ENCODE results near the gene DISC1.
"Not testable (repeated sequence)": the region's sequence is repeated elsewhere in the genome, so short reads cannot be mapped to it uniquely, and the experiment has no call there.

DISC1 gene

DNA sequence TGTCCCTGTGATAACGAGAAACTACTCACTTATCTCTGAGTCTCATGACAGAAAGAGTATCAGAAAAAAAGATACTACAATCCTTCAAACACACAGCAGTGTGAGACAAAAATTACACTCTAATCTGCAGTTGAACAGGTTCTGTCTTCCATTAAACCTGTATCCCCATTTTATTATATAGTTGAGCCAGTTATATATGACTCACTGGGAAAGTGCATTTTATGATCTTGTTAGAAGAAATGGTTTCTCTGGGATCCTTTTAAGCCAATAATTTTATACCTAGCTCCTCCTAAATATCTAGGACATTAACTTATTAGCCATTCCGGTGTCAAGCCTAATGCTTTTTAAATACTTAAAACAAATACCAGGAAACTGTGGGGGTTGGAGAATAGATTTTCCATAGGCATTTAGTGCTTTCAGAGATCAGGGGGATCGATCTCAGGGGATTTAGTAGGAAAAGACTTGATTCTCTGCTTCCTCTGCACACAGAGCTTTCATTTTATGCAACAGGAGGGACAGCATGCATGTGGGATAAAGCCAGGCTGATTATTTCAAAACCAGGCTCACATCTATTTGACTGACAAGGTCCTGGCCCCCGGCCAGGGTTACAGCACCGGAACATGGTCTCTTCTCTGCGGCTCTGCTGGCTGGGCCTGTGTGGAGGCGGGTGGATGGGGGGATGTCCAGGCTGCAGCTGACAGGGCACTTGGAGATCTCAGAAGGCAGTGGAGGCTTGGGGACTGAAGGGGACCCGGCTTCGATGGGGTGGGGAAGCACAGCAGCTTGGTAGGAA is 310.6 kb downstream of the DISC1 start:
- no peak for FAIRE-seq

DNA sequence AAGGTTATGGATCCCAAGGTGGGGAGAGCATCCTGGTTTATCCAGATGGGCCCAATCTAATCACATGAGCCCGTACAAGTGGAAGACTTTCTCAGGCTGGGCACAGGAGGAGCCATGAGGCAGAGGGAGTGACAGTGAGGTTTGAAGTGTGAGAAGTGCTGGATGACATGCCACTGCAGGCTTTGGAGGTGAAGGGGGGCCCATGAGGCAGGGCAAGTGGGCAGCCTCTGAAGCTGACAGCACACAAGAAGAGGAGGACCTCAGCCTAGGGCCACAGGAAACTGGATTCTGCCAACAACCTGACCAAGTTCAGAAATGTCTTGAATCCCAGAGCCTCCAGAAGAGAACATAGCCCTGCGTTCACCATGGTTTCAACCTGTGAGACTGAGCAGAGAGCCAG is 311.6 kb downstream of the DISC1 start:
- no peak for FAIRE-seq

DNA sequence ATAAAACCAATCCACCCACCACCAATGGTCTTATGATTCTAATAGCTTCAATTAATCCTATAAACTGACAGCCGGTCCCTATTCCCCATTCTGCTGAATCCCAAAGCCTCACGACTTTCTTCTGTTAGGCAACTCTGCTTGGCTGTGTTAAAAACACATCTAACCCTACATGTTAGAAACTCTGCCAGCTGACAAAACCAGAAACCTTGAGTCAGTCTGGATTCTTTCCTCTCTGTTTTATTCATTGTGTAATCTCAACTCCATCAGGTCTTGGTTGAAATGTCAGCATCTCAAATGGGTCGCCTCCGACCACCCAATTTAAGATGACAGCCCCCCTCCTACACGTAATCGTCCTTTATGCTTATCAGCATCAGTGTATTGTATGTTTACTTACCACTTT is 312.1 kb downstream of the DISC1 start:
- FAIRE-seq: no peak

DNA sequence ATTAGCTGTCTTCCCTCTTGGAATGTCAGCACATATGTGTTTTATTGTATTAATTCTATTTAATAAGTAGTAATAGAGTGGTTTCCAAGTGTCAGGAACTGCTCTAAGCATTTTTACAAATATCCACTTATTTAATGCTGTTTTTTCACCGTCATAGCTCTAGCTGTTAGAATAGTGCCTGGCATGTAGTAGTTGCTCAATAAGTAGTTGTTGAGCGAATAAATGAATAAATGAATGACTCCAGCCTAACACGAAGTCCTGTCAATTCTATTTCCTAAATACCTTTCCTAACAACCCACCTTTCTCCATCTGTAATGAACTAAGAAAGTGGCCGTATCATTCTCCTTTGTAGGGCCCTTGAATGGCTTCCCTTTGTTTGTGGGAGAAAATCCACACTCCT is 312.5 kb downstream of the DISC1 start:
- no peak for FAIRE-seq

DNA sequence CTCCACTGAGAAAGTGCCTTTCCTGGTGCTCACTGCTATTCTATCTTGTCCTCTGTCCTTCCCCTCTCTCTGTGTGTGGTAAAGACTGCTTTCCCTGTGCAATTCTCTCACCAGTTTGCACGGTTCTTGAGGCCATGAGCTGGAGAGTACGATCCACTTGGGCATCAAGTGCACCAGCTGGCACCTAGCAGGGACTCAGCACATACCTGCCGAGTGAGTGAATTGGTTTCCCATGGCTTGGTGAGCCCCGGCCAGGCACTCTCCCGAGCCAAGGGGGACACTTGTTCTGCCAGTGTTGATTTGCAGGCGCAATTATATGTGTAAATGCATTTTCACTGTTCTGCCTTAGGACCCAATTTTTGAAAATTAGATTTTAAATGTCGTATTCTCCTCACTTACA is 313.5 kb downstream of the DISC1 start:
- FAIRE-seq: no peak

DNA sequence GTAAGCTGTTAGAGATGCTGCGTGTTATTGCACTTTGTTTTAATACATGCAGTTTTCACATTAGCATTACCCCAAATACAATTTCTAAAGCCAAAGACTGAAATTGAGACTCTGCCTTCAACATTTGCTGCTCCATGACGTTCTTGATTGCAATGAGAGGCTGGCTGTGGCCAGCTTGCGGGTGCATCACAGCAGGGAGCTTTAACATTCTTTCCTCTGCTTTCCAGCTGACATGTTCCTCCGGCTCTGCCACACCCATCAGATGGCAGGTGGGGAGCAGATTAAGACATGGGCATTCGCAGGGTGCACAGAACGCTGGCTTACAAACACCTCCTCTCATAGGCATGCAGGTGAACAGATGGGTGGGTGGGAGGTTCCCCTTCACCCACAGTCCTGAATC is 314.1 kb downstream of the DISC1 start:
- FAIRE-seq: no peak

DNA sequence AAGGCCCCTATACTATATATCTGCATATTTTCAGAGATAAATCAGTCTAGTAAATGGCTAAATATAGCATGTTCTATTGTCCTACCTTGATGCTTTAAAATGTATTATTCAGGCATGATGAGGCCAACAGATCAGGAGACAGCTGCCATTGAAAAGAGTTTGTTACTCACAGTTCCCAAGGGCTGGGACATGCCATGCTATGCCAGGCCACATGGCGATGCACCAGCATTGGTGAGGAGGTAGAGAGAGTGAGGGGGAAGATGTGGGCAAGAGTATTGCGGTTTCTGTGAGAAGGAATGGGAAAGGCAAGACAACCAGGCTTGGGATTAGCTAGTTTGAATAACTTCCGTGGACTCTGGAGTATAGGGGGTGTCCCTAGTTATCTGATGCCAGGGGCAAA is 316.5 kb downstream of the DISC1 start:
- FAIRE-seq: no peak

DNA sequence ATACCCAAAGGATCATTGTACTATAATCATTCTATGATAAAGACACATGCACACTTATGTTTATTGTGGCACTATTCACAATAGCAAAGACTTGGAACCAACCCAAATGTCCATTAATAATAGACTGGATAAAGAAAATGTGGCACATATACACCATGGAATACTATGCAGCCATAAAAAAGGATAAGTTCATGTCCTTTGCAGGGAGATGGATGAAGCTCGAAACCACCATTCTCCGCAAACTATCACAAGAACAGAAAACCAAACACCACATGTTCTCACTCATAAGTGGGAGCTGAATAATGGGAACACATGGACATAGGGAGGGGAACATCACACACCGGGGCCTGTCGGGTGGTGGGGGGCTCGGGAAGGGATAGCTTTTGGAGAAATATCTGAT is 321.5 kb downstream of the DISC1 start:
- FAIRE-seq: not testable (repeated sequence)

DNA sequence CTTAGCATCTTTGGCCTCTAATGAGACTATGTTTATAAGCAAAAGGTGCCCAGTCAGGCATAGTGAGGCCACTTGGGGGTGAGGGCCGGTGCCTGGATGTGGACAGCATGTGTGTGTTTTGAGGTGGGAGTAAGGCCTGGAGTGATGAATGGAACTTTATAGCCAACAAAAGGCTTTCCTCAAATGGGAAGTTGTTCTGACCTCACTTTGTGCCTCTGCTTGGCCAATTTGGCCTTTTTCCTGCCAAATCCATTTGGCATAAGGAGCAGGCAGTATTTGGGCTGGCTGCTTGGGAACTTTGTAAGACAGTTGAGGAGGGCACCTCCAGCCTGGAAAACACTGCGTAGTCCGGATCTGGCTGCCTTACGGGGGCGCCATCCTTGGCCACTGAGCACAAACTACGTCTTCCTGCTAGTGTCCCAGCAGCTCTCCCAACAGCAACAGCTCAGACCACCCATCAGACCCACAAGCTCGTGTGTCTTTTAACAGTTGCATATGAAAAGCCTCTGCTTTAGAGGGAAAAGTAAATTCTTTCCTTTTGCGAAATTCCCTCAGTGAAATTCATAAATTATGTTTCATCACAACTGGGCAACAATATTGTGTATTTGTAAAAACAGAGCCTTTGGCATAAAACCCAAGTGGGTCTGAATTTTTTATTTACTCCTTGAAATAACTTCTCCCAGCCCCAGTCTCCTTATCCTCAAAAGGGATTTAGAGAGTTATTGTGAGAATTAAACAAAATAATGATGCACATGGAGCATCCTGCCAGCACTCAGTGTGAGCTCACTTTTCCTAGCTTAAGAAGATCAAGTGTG is 322.9 kb downstream of the DISC1 start:
- no peak for FAIRE-seq

DNA sequence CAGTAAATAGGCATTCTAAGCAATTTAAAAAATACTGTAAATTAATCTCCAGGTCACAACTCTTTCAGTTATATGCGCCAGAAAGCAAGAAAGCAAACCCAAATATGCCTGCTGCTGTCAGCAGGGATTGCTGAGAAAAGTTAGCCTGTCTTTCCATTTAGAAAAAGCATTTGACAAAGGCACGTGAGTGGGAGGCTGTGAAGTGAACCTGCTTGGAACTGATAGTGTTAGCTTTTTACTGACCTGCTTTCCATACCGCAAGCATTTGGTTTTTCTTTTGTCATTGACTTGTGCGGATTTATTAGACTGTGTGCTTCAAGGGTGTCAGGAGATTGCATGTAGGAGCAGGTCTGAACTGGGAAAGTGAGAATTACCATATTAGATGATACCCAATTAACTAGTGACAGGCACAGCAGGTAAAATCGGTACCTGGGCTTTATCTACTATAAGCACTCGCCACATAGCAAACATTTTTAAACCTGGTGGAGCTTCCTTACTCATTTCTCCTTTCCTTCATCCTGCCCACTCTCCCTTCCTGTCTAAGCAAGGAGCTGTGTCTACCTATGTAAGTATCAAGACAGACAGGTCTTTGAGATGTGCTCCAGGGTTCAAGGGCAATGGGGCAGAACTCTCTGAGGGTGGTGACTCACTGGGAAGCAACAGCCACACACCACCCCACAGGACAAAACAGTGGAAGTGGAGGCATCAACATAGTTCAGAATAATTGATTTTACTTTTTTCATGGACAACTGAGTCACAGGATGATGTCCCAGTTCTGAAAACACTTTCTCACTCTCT is 323.9 kb downstream of the DISC1 start:
- FAIRE-seq: no peak

DNA sequence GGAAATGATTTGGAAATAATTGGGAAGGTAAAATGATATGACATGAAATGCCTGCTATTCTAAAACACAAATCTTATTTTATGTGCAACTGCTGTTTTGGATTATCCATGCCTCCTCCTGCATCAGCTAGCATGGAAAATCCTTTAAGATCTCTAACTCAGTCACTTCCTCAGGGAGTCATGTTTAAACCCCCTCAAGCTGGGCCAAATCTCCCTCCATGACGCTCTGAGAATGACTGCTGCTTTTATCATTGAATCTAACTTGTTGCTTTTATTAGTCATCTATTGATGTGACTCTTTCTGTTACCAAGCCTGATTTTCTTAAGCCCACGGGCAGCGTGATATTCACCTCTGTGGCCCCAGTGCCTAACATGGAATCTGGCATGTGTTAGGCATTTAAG is 324.8 kb downstream of the DISC1 start:
- no peak for FAIRE-seq

DNA sequence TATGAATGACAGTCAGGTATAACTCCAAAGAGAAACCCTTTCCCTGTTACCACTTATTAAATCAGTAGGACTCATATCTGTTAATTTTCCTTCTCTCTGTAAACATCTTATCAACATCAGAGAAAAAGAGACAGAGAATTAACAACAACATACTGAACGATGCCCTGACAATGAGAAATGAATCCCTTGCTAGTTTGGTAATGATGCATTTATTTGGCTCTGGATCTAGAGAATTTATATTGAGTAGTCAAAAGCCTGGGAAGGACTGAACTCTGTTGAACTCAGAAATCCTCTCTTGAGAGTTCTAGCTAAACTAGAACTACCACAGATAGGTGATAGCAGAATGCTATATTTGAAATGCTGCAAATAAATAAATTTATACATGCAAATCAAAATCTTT is 325.6 kb downstream of the DISC1 start:
- no peak for FAIRE-seq

DNA sequence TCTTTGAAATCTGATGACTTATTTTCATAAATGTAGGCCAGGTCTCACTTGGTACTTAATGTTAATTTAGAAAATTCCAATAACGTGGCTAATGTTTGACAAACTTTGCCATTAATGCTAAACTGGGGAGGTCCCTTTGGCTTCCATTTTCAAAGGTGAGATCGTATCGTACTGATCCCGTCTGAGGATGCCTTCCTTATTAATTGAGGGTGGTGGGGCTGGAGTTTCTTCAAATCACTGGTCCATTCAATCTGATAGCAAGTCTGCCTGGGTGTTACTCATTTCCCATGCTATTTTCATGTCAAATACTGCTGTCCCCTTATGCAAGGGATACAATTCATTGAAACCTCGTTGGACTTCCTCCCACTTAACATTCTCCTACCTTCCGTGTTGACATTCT is 327.1 kb downstream of the DISC1 start:
- FAIRE-seq: no peak

DNA sequence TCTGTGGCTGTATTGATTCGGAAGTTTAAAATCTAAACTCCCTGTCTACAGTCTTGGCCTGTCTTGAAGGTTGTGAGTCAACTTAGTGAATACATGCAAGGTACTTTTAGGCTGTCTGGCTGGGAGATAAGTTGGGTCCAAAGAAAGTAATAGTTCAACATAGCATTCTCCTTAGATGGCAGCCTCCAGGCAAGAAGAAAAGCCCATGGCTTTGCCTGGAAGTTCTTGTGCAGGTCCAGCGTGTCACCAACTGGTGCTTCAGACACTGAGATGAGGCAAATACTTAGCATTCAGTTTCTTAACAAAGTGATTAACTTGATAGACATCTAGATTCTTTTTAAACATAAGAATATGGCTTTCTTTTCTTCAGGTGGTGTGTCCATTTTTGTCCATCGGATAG is 328.2 kb downstream of the DISC1 start:
- FAIRE-seq: no peak

DNA sequence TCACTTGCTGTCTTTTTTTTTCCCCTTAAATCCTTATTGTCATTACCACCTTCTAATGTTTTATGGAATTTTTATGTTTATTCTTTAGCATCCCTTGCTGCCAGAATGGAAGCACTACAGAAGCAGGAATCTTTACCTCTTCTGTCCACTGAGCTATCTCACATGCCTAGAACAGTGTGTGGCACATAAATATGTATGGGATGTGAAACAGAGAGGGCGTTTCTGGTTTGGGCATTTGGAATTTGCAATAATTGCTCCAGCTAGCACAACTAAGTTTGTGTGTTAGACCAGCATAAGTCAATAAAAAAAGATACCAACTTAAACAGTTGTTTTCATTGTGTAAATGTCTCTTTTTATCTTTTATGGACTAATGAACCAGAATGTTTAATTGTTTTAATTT is 330.8 kb downstream of the DISC1 start:
- no peak for FAIRE-seq

DNA sequence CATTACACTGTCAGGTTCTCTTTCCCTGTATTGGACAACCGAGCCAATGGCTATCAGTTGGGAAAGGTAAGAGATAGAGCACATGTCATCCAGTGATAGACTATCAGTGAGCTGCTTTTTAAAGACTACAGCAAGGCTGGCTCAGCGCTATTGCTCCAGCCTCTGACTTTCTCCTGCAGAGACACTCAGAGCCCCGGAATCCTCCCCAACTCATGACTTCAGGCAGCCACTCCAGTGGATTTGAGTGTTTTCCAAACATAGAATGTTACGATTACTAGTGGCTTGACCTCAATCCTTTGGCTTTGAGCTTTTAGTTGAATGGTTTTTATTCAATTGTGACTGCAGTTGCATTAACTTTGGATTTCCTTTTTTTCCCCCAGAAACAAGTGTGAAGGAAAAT is 331.9 kb downstream of the DISC1 start:
- FAIRE-seq: no peak

DNA sequence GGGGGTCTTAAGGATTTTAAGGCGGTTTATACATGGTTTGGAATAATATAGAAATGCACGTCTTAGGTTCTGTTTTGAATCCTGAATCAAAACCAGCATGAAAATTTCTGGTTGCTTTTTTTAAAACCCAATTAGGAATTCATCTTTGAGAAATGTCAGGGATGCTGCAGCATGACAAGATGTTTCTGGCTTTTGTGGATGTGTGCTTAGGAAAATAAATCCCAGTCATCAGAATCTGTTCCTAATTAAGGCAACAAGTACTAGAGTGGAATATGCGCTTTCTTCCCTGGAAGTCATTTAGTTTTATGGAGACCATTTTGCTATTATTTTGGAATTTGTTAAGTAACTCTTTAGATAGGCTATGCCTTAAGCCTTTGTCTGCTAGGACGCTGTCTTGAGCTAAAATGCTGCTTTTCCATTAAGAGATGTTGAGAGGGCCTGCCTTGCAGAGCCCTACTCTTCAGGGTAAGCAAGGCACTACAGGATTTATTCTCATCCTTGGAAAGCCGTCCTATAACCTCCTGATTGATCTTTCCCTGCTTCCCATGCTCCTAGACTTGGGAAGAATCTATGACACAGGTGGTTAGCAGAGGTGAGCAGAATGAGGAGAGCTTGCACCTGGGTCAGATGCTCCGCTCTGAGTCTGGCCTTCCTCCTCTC is 332.8 kb downstream of the DISC1 start:
- no peak for FAIRE-seq

DNA sequence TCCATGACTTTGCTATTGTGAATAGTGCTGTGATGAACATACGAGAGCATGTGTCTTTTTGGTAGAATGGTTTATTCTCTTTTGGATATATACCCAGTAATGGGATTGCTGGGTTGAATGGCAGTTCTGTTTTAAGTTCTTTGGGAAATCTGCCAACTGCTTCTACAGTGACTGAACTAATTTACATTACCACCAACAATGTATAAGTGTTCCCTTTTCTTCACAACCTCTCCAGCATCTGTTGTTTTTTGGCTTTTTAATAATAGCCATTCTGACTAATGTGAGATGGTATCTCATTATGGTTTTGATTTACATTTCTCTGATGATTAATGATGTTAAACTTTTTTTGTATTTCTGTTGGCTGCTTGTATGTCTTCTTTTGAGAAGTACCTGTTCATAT is 335.2 kb downstream of the DISC1 start:
- FAIRE-seq: peak; percentile 88

DNA sequence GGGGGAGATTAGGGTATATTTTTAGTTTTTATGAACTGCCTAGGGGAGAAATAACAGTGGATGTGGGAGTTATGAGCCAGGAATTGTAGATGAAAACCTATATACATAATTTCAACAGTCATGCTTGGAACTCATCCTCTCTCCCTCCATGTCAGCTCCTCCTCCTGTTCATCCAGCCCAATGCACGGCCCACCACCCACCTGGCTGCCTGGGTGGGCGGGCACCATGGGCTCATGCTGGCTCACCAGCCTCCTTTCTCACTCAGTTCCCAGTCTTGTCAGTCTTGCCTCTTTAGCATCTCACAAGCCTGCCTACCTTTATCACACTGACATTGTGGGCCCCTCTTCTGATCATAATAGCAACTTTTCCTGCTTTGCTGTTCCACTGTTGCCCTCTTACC is 336.0 kb downstream of the DISC1 start:
- FAIRE-seq: no peak

DNA sequence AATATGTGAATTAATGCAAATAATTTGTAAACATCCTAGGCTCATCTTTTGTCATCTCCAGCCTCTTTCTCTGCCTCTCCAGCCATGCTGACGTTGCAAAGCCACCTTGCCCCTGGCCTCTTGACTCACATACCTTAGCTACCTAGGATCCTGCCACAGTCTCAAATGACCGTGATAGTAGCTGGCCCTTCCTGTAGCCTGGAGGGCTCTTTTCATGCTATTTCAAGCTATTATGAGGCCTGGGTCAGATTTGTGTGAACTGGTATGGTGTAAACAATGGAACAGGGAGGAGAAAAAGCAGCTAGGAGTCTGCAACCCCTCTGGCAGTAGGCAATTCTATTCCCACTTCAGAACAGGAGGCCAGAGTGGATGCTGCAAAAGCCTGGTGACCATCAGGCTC is 337.7 kb downstream of the DISC1 start:
- FAIRE-seq: no peak

DNA sequence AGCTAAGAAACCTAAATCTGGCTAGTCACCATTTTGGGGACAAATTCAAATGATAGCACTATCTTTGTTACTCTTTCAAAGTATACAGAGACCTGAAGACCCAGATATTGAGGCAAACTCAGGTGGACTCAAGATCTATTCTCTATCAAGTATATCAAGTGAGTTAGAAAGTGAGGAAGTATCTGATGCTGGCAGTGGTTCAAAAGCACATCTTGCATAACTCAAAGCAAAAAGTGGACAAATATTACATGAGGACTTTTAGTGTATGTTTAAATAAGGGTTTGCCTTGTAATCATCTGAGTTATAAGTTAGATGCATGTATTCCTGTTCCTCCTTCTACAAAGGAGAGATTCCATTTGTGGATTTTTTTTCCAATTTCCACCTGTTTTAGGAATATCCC is 338.4 kb downstream of the DISC1 start:
- no peak for FAIRE-seq

DNA sequence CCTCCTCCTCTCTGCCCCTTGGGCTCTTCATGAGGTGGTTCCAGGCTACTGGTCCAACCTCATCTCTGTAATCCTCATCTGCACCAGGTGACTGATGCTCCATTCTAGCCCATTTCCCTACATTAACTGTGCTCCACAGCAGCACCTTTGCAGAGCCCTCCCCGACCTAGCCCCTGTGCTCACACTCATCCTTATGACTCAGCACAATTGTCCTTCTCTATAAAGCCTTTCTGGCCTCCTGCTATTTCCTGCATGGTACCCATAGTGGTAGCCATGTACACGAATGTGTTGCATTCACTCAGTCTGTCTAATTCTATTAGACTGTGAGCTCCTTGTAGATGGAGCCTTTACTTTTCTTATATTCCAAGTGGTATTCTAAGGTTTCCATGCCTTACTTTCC is 339.0 kb downstream of the DISC1 start:
- no peak for FAIRE-seq

DNA sequence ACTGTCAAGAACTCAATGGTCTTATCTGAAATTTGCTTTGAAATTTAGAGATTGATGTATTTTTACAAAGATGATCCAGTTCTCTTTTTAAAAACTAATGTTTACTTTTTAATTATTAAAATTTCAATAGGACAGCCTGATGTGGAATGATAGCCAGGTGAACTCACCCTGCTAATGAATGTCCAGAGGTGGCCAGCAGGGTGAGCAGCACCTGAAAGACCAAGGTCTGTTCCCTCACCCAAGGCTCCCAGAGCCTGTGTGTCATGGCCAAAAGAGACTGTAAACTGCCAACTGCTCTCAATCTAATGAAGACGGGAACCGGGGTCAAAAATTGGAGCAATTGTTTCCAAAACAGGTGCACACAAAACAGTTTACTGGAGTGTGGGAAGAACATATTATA is 340.4 kb downstream of the DISC1 start:
- no peak for FAIRE-seq

Measured in colon (tissue), 2 donors.